ENCODE results near the gene ARHGEF4.

Gene ARHGEF4, protein sequence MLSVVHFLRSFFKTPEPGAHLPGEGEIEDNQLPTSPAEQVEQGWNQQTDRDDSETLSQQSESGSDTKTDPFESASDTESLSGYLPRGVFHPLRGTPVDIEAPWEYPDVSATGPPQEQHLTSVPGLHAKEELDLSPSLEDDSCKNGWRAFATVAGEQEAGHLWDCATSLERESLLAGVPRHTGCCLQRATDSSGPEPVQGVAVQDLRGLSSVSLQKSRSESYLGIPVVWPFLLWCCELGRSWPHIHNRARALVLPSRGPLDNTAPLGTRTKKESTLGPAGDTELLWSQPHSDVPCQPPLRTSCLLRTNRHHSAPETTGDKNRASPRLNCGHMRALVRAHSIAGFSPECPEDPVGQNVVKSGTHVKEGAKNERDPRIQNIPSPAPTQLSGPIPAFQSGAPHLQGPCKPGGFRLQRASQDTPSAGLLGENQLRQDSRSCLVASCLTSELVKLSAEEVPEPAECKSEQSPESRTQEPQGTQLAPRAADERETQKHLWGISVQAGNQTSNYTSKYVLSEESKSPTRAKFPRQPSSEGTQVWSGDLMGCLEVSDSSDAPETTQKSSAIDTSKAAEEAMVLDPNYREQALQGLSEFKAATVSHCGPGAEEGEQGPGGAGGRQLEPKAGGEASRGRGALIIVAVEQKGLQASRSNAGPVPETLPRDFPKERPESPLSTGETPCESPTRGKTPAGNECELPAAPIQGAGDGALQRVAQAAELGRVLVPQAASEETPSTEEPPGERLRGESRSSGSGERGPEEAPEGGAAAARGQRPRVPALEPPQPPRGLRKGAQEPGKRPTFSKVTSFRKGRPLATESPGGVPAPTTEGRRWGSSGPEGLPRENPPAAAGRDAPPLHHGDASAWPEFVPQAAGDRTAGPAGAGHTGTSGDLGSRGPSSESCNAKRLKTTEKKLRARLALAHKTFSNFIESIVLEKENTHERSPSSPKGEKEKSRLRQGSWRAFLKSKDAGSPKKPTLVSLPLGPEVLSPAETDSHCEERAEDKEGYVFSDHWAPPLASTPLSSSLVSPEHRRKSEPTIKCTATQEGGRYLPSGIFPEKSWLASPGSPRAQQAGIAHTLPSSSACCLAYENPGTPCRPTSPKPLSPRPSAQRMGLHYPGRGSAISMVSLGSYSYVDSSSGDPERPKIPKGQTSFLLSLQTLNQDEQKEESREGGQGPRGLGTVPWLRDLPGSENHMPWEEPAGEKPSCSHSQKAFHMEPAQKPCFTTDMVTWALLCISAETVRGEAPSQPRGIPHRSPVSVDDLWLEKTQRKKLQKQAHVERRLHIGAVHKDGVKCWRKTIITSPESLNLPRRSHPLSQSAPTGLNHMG (N-terminal part only)

DNA sequence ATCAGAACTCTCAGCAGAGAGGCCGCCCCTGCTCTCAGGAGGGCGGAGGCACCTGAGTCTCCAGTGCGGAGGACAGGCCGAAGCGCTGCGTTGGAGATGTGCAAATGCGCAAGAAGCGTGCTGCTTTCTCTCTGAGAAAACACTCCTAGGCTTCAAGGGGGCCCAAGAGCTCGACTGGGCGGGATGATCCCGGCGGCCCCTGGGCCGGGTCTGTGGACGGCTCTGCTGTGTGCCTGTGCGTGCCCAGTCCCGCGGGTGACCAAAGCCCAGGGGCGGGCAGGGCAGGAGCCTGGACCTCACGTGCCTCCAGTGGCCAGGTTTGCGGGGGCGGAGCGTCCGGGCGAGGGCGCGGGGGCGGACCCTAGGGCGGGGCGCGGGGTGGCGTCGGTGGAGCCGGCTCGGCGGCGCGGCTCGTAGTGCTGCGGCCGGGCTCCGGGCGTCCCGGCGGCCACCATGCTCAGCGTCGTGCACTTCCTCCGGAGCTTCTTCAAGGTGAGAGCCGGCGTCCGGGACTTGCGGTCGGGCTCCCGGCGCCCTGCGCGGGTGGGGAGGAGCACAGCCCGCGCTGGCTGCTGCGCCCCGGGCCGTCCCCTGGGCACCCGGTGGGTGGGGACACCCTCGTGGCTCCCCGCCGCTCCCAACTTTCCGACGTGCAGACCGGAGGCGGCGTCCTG, at the start of gene ARHGEF4:
Gene ARHGEF4 (plus strand): TSS at position 414 of the 674 bp plus-strand sequence. CDS start 40 bp downstream, at position 454.
- no peak for DNase-seq

DNA sequence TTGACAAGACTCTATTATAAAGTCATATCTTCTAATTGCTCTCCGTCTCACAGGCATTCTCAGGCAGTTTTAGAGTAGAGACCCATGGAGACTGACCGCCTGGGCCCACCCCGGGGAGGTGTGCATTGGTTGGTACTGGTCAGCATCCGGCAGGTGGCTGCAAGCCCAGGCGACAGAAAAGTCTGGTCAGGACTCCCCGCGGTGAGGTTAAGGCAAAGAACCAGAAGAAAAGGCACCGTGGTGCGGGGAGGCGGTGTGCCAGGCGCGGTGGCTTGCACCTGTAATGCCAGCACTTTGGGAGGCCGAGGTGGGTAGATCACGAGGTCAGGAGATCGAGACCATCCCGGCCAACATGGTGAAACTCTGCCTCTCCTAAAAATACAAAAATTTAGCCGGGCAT, 48.9 kb upstream of the ARHGEF4 start:
- DNase-seq = no peak

DNA sequence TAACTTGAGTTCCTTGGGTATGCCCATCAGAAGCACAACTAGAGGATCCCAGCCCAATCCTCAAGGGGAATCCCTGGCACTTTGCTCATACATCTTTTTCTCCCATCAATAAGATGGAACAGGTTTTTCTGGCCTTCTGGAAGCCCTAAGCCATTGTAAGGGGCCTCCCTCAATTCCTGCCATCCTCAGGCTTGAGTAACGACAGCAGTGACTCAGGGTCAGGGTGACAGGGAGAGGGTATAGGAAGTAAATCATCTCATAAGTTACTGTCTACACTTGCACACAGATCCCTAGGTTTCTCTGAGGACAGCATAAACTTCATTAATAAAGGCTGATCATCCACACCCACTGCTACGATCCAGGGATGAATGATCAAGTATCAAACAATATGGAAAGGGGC, 46.4 kb upstream of the ARHGEF4 start:
- no peak for DNase-seq

DNA sequence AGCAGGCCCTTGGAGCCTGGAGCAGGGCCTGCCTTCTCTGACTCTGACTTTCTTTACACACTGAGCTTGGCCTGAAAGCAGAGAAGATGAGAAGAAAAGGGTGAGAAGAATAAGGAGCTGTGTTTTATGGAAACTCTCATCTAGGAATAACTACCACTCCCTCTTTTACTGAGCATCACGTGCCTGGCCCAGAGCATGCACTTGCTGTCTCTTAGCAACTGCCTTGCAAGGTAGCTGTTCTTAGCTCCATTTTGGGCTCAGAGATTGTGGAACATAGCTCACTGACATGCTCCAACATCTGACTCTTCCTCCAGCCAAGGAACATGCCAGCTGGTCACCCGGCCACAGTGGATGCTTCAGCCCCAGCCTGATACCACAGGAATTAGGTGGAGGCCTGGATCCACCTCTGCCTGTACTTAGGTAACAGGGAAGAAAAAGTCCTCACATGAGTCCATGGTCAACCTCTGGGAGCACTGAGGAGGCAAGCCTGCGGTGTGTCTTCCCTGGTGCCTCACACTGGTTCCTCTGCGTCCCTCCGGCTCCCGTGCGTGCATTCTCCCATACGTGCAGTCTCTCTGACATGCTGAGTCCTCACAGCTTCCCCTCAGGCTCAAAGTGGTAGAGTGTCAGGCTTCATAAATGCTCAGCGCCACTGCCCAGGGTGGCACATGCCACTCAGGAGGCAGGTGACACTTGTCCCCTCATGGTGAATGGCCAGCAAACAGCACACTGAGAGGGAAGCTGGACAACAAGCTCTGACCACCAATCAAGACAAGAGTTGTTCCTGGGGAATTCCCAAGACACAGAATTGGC, 45.7 kb upstream of the ARHGEF4 start:
- DNase-seq = no peak

DNA sequence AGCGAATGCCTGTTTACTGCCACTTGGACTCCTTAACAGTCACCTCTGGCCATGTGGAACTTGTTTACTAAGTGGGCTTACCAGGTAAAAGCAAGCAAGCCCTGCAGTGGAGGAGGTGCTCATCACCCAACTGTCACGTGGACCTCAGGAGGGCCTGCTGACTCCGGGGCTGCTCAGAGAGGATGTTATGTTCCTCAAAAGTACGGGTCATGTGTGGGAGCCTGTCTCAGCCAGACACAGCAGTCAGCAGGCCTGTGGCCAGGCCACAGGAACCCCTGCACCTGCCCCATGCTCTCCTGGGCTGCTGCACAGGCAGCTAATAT, 45.1 kb upstream of the ARHGEF4 start:
- no peak for DNase-seq

DNA sequence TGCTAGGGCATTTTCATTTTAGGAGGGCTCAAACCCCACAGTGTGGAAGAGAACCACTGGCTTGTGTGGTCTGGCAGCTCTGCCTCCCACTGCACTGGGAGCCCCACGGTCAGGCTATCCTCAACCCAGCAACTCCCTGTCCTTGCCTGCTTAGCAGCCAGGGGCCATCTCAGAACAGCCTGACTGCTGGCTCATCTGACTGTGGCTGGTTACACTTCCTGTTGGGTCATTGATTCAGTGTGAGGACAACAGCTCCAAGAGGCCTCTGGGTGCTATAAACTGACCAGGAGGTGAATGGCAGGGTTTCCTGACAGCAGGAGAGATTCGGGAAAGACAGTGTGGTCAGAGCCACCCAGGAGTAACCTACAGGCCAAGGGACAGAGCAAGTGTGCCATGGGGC, 41.3 kb upstream of the ARHGEF4 start:
- no peak for DNase-seq

DNA sequence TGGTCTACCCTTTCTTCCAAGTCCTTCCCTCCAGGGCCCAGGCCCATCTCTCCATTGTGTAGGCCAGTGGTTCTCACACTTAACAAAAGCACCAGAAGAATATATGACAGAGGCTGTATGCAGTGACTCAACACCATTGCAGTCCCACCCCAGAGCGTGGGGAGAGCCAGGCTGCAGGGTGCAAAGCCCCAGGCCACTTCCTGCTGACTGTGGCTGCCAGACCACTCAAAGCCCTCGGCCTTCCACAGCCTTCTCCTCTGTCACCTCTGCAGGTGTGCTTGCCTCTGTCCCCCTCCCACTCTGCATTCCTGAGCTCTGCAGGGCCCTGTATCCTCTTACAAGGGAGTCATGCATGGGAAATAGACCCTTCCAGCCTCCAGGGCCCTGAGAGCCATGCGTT, 40.4 kb upstream of the ARHGEF4 start:
- DNase-seq = no peak

DNA sequence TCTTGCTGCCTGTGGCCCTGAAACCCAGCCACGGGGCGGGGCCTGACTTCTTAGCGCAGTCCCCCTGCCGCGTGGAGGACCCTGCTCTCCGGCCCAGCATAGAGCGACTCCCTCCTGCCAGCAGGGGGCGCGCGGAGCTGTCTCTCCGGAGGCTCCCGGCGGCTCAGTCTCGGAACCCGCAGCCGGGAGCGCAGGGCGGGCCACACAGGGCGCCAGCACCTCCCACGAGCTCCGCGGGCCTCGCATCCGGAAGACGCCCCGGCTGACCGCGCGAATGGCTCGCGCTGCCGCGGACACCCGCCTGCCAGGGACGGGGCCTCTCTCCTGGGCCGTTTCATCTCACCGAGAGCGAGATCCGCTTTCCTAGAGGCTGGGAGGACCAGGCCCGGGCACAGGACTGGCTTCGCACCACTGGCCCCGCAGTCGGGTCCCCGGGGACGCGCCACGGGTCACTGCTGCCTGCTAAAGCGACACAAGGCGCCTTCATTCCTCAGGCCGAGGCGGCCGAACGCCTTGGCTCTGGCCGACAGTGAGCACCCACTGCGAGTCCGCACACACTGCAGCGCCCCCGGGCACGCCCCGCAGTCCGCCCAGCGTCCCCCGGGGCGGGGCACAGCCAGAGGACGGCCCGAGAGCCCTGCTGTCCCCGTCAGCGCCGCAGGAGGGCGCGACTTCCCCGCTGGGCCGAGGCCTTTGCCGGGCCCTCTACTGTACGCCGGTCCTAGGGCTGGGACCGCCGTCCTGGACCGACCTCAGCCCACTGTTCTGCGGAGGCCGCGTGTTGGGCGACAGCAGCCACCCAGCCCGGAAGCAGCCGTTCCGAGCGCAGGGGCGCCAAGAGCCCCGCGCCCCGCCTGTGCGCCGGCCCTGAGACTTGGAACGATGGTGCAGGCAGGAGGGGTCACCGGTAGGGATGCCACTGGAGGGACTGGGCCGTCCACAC, 39.0 kb upstream of the ARHGEF4 start:
- DNase-seq = peak; percentile 94

DNA sequence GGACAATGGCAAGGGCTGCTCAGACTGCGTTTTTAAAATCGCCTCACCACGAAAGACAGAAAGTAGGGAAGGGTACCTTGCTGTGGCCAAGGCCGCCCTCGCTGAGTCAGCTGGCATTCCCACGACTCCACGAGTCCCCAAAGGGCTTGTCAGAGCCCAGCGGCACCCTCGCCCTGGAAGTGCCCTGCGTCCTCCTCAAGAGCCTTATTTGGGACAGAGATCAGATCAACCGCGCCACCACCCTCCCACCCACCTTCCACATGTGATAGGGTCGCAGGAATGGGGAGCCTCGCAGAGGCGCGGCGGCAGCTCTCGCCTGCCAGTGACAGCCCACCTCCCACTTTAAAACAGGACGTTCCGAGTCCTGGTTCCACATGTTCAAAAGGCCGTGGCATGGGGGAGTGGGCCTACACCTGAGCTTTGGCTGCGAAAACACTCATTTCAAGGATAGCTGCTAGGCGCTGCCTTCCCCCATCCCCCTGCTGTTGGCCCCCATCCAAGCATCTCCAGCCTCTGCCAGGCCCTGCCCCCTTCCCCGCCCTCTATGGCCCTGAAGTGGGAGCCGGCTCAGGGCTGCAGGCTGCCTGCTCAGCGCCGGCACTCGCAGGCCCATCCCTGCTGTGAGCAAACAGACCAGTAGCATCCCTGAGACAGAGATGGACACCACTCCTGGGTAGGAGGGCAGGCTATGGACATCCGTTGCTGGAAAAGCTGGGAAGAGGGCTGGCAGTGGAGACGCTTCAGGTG, 38.1 kb upstream of the ARHGEF4 start:
- no peak for DNase-seq

DNA sequence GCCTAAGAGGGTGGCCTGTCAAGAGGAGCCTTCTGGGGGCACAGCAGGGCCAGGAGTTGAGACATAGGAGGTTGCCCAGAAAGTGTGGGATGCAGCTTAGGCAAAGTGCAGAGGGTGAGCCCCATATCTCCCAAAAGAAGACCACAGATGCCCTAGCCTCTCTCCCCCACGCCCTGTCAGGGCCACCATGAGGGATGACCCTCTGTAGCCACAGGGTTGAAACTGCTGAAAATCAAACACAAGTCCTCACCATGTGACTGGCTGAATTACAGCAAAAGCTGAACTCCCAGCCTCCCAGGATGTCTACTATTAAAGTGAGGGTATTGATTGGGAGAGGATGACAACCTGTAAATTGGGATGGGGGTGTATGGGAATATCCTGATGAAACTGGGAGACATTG, 37.4 kb upstream of the ARHGEF4 start:
- no peak for DNase-seq

DNA sequence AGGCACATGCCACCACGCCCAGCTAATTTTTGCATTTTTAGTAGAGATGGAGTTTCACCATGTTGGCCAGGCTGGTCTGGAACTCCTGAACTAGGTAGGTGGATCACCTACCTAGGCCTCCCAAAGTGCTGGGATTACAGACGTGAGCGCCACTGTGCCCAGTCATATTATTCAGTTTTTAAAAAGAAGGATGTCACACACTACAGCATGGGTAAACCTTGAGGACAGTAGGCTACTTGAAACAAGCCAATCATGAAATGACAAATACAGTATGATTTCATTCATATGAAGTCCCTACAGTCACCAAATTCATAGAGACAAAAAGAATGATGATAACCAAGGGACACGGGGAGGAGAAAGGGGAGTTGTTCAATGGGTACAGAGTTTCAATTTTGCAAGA, 31.1 kb upstream of the ARHGEF4 start:
- no peak for DNase-seq

DNA sequence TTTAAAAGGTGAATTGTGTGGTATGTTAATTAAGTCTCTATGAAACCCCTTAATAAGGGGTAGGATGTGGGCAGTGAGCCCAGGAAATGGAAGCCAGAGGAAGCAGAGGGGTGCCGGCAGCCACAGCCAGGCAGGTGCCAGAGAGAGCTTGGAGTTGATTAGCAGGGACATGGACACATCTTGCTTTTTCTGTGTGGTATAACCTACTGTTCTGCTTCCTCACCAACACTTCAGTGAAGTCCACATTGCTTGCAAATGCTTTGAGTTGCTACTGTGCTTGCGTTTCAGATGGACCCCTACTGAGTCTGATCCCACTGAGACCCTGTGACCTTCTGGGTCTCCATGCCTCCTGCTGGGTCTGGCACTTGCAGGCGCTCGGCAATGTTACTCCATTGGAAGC, 30.3 kb upstream of the ARHGEF4 start:
- DNase-seq = no peak

DNA sequence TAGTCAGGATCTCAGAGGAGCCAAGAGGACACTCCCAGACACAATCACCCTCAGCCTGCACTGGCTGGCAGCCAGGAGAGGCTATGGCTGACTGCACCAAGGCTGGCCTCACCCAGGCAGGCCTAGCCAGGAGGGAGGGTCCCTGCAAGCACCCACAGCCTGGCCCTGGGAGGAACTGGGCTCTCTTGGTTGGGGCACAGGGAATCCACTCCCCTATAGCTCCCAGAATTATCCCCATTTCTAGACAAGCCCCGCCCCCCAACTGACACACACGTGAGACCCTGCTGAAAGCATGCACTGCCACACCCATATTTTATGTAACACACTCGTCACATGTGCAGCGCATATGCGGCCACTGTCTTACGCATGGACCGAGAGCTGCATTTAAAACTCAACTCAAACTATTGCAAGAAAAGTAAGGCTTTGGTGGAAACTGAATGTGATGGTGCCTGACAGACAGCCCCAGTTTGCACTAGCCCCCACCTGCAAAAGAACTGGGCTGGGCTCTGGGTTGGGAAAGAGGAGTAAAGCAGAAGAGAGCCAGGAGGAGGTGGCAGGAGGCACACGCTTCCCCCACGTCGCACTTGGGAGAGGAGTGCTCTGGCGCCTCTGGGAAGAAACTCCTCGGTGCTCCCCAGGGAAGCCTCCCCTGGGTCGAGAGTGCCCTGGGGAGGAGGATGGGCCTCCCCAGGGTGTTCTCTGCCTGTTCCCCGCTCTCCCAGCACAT, 28.9 kb upstream of the ARHGEF4 start:
- DNase-seq = no peak

DNA sequence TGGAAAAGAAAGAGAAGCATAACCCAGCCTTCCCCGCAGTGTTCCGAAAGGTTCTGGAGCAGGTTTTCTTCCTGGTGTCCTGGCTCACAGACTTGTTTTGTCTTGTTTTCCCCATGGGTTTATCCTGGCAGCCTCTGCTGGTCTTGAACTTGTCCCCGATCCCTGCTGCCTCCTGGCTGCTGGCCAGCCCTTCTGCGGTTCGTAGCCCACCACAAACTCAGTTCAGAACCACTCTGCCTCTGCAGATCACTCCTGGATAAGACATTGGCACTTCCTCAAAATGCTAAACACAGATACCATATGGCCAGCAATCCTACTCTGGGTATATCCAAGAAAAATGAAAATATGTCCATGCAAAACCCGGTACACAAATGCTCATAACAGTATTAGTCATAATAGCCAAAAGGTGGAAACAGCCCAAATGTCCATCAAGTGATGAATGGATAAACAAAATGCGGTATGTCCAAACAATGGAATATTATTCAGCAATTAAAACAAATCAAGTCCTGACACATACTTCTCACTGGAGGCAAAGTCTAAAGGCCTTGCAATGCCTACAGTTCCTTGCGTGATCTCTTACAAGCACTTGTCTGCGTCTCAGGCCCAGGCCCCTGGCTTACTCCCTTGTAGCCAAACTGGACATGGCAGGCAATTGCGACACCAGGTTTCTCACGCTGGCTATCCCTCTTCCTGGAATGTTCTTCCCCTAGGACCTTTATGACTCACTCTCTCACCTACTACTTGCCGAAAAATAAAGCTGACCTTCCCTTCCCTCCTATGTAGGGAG, 28.0 kb upstream of the ARHGEF4 start:
- DNase-seq = no peak

DNA sequence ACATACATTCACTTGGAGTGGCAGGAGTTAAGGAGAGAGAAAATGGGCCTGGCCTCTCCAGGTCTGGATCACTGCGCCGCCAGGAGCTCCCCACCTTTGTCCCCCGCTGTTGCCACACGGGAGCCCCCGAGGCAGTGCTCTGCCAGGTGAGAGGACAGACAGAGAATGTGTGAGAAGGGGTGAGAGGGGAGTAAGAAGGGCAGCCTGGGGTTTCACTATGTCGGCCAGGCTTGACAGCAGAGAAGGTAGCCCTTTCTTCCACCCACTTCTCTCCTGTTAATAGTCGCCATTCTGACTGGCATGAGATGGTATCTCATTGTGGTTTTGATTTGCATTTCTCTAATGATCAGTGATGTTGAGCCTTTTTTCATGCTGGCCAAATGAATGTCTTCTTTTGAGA, 26.2 kb upstream of the ARHGEF4 start:
- no peak for DNase-seq

DNA sequence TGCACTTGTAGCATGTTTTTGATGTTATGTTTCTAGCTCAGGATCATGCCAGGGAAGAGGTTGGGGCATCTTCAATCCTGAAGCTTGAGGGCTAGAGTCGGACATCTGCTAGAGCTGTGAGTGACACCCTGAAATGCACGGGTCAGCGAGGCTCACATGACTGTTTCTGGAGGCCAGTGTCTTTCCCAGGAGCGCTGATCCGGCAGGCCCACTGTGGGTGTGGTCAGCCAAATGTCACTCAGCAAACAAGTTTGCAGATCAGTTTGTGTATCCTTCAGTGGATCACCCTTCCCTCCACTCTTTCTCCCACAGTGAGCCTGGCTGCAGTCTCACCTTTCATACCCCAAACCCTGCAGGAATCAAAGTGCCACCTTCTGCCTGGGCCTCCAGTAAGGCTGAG, 23.0 kb upstream of the ARHGEF4 start:
- no peak for DNase-seq

DNA sequence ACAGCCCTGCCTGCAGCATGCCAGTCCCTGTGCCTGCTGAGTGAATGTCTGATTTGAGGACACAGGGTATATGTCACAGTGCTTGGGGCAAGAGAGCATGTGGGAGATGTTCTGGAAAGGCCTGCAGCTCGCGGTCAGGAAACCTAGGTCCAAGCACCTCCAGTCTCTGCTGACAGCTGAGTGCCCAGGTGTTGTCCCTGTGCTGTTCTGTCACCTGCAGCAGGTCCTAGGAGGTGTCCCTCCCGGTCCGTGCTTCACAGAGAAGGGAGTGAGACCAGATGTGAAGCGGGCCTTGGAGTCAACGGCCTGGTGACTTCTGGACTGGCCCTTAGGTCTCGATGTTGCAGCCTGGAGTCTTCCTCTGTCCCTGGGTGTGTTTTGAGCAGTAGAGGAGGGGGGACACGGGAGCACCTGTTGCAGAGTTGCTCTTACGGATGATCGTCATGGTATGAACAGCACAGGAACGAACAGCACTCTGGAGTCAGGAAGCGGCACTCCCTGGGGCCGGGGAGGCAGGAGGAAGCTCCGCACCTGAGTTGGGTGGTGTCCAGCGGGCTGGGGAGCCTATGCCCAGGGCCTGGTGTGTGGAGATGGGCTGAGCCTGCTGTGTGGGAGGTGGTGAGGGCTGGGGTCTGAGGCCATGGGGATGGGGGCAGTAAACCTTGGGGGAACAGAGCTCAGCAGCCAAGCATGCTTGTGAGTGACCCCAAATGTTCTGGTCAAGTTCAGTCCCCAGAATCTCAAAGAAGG, 21.6 kb upstream of the ARHGEF4 start:
- no peak for DNase-seq

DNA sequence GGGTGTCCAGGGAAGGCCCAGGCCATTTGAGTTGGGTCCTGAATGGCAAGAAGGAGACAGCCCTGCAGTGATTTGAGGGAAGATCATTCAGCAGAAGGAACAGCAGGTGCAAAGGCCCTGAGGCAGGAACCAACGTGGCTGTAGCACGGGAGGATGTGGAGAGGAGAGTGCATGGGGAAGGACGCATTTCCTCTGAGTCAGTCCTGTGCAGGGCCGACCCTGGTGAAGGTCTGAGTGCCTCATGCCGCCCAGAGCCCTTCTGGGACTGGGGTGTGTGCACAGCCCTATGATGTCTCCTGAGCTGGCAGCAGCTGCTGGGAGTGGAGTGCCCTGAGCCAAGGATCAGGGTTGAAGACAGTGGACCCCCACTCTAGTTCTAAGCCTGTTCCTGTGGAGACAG, 17.9 kb upstream of the ARHGEF4 start:
- no peak for DNase-seq

Data from stimulated activated CD4-positive, alpha-beta T cell treated with anti-CD3 and anti-CD28 coated beads, Interleukin-4, amount 100 ng/mL, for 24 hours (primary cell).